OCI-LY7 (cell line): ENCODE measurements around the gene HDHD2. TPM values are rescaled to one million over a fixed set of nuclear protein-coding genes. Genes with fewer than 3 reads are reported as not detected.
"Not testable (repeated sequence)": the region's sequence is repeated elsewhere in the genome, so short reads cannot be mapped to it uniquely, and the experiment has no call there.

ENCODE experiments used
- Bru-seq: library from RNA; stranded (reverse); fragments of 400-500 nt; gene quantifications from one replicate; lab custom pipeline; 2021; lab: Mats Ljungman, UMichigan
- BruChase-seq, 2 experiments: library from RNA; stranded (reverse); fragments of 400-500 nt; gene quantifications; one replicate each; lab custom pipeline; 2021; lab: Mats Ljungman, UMichigan
- BruUV-seq: library from RNA; stranded (reverse); fragments of 400-500 nt; replicated peaks from 2 replicates; lab custom pipeline; 2021; lab: Mats Ljungman, UMichigan
- CTCF ChIA-PET: fragments of 300-600 bp; sonication (Branson Sonifier 250); formaldehyde crosslinking; loops from one replicate; lab custom pipeline; 2022; ENCODE audit warnings: antibody characterized with exemption; ENCODE audit not compliant: unreplicated experiment; lab: Charles Lee
- POLR2A ChIA-PET: fragments of 300-600 bp; sonication (Branson Sonifier 250); formaldehyde crosslinking; loops from one replicate; lab custom pipeline; 2022; ENCODE audit warnings: antibody characterized with exemption; lab: Charles Lee
- DNase-seq: peaks from one replicate; pipeline ENCODE4 v3.0.0-alpha.2; 2015; ENCODE audit warnings: low spot score
- H2AFZ ChIP-seq: fragments of 200-600 bp; sonication (generic), shearing (Covaris generic); 2 replicates; pipeline ENCODE4 v1.6.1; 2014; ENCODE audit warnings: mild to moderate bottlenecking, antibody characterized with exemption, low read length, moderate library complexity
- H3K27ac ChIP-seq: fragments of 200-600 bp; sonication (generic); 2 replicates; pipeline ENCODE4 v1.5.1; 2014; ENCODE audit warnings: mixed run types, low read depth, mild to moderate bottlenecking, moderate library complexity, low read length, inconsistent platforms; ENCODE audit not compliant: poor library complexity, severe bottlenecking
- H3K36me3 ChIP-seq: fragments of 200-600 bp; sonication (generic); 2 replicates; pipeline ENCODE4 v1.6.1; 2014; ENCODE audit warnings: mild to moderate bottlenecking, antibody characterized with exemption, low read length, moderate library complexity, mixed read lengths; ENCODE audit not compliant: insufficient read depth
- H3K4me1 ChIP-seq: fragments of 200-600 bp; sonication (generic); 2 replicates; pipeline ENCODE4 v1.5.1; 2014; ENCODE audit warnings: mild to moderate bottlenecking, low read length; ENCODE audit not compliant: insufficient read depth, poor library complexity, severe bottlenecking
- H3K4me2 ChIP-seq: fragments of 200-600 bp; sonication (generic); 2 replicates; pipeline ENCODE4 v1.6.1; 2014; ENCODE audit warnings: mild to moderate bottlenecking, low read length
- H3K4me3 ChIP-seq: fragments of 200-600 bp; sonication (generic); 2 replicates; pipeline ENCODE4 v1.5.1; 2014; ENCODE audit warnings: mild to moderate bottlenecking, low read depth, low read length; ENCODE audit not compliant: poor library complexity, severe bottlenecking
- H3K79me2 ChIP-seq: fragments of 200-600 bp; sonication (generic); 2 replicates; pipeline ENCODE4 v1.6.1; 2016; ENCODE audit warnings: low read depth, mild to moderate bottlenecking, low read length, moderate library complexity, mixed read lengths; ENCODE audit not compliant: insufficient read depth
- H3K9me2 ChIP-seq: fragments of 200-600 bp; sonication (generic); 2 replicates; pipeline ENCODE4 v1.6.1; 2016; ENCODE audit warnings: mild to moderate bottlenecking, low read length, mixed read lengths; ENCODE audit not compliant: insufficient read depth
- H3K9me3 ChIP-seq: fragments of 200-600 bp; sonication (generic); 2 replicates; pipeline ENCODE4 v1.6.1; 2014; ENCODE audit warnings: mild to moderate bottlenecking, mixed run types, low read length, mixed read lengths
- H4K20me1 ChIP-seq: fragments of 200-600 bp; sonication (generic); 2 replicates; pipeline ENCODE4 v1.6.1; 2014; ENCODE audit warnings: mild to moderate bottlenecking, antibody characterized with exemption, low read length, moderate library complexity, mixed read lengths; ENCODE audit not compliant: insufficient read depth
- CTCF ChIP-seq: fragments of 200-600 bp; sonication (generic); conservative IDR thresholded peaks from 2 replicates; pipeline ENCODE4 v1.5.1; 2014; ENCODE audit warnings: mild to moderate bottlenecking, antibody characterized with exemption, low read length, moderate library complexity, mixed read lengths
- EZH2phosphoT487 ChIP-seq: fragments of 200-600 bp; sonication (generic); IDR thresholded peaks from 2 replicates; pipeline ENCODE4 v1.6.1; 2018; ENCODE audit warnings: low read depth, borderline replicate concordance, mild to moderate bottlenecking, mixed run types, antibody characterized with exemption, low read length, moderate library complexity, mixed read lengths
- intact Hi-C: fragments of 100-400 bp; cut with micrococcal nuclease; formaldehyde crosslinking; loops from one replicate; pipeline ENCODE4 v1.10.0; 2022; ENCODE audit not compliant: unreplicated experiment
- long read RNA-seq: library from polyadenylated mRNA; stranded (forward); transcript quantifications from one replicate; pipeline ENCODE4 v2.0.0, GENCODE V29; 2022
- total RNA-seq, 2 experiments: library from RNA; depleted of rRNA in 1 of 2; stranded (reverse); fragments of >200 nt in 1 of 2; shearing (Covaris generic) in 1 of 2; gene quantifications; 2 replicates each; pipeline ENCODE4 v1.2.3, GENCODE V29; 2014 to 2022

HDHD2 gene
- total RNA-seq (2014; rRNA removed; shearing (Covaris generic)) (8.4 and 10.6 TPM in 2 replicates), total RNA-seq (2022) (16.6 and 19.0 TPM in 2 replicates), Bru-seq, nascent RNA (percentile 51 among the genes with signal in this experiment), BruChase-seq, experiment 1, labeled RNA remaining after a 6-hour chase (percentile 58 among the genes with signal in this experiment), BruChase-seq, experiment 2, labeled RNA remaining after a 2-hour chase (percentile 55 among the genes with signal in this experiment)
- long read RNA-seq, transcript HDHD2-201 (7 exons, 2,212 nt), result major isoform, 18 of 28 reads
- long read RNA-seq, partial matches to known transcripts, result 0 of 28 reads
- long read RNA-seq, other reads (novel, unspliced or antisense), result 6 of 28 reads

GRCh38 chr18:47150029-47150823 is at the start of gene HDHD2:
Gene HDHD2 (minus strand): TSS chr18:47150500. CDS start chr18:47136439, 14,061 bp downstream.
- intact Hi-C loops, result no loop called here
- no peaks in the 10 kb centered on the region for H3K79me2 ChIP-seq
- peak within 1 kb of the TSS; percentile 95 for H3K4me2 ChIP-seq
- peaks cover 15% of the 10 kb centered on the region for H3K36me3 ChIP-seq
- H3K4me3 ChIP-seq, result peak within 1 kb of the TSS; percentile 75
- POLR2A ChIA-PET, result interaction anchor here (0.6 to 1.3 kb wide), 4 partner anchors 9 to 1128 kb away, joined by 3 to 8 read pairs (median 3); no protein-coding TSS in a partner anchor
- TF ChIP-seq EZH2phosphoT487 (no peak), CTCF (no peak)
- H3K4me1 ChIP-seq, result peaks cover 4% of the 10 kb centered on the region
- H3K9me2 ChIP-seq, result no peaks in the 10 kb centered on the region
- H2AFZ ChIP-seq, result peak within 1 kb of the TSS; percentile 66
- no peaks in the 10 kb centered on the region for H4K20me1 ChIP-seq
- peak; percentile 64 for DNase-seq
- CTCF ChIA-PET, result no interaction called here
- BruUV-seq, result TSS peak; percentile 35
- no peaks in the 10 kb centered on the region for H3K9me3 ChIP-seq
- H3K27ac ChIP-seq, result no peak within 1 kb of the TSS

GRCh38 chr18:47195961-47196360 is 45.7 kb upstream of the HDHD2 start:
- POLR2A ChIA-PET, H4K20me1 ChIP-seq, H3K4me3 ChIP-seq, H3K9me2 ChIP-seq, DNase-seq, H3K9me3 ChIP-seq, H3K27ac ChIP-seq, intact Hi-C loops, CTCF ChIA-PET, H2AFZ ChIP-seq, H3K4me1 ChIP-seq, H3K79me2 ChIP-seq, BruUV-seq, H3K4me2 ChIP-seq, H3K36me3 ChIP-seq: not testable (repeated sequence)

- no peak overlapping the region for H3K27ac ChIP-seq
- CTCF ChIA-PET, result no interaction called here
- no peak overlapping the region for H2AFZ ChIP-seq
- H3K9me3 ChIP-seq, result no peaks in the 10 kb centered on the region
- no peak overlapping the region for H3K4me3 ChIP-seq
- intact Hi-C loops, result no loop called here
- no peak for DNase-seq
- H3K36me3 ChIP-seq, result no peaks in the 10 kb centered on the region
- TF ChIP-seq EZH2phosphoT487, result no peak
- TF ChIP-seq CTCF, result no peak
- no TSS peak for BruUV-seq
- no peaks in the 10 kb centered on the region for H4K20me1 ChIP-seq
- H3K9me2 ChIP-seq, result no peaks in the 10 kb centered on the region
- H3K79me2 ChIP-seq, result no peaks in the 10 kb centered on the region
- H3K4me2 ChIP-seq, result no peak overlapping the region
- H3K4me1 ChIP-seq, result no peaks in the 10 kb centered on the region
- POLR2A ChIA-PET, result no interaction called here
These were observed 41.7 kb upstream of the HDHD2 start for GRCh38 chr18:47191961-47192360.
